ENCODE measurements around the gene CDHR4. TPM values are rescaled to one million over a fixed set of nuclear protein-coding genes. Genes with fewer than 3 reads are reported as not detected.

CDHR4 gene
- total RNA-seq, 2 donors from 2014 or later: 0.25 to 0.32 TPM

GRCh38 chr3:49806850-49807249, 7.2 kb upstream of the CDHR4 start:
- Mint-ChIP-seq H3K9me3 (no peaks in the 10 kb centered on the region), H3K27ac (peak overlapping the region; percentile 22 to 72), H3K36me3 (peaks cover 0 to 6% of the 10 kb centered on the region in 2 donors)
- DNase-seq (ENCODE audit: low spot score in 2 of 2) (no peak), ATAC-seq (no peak)

DNA sequence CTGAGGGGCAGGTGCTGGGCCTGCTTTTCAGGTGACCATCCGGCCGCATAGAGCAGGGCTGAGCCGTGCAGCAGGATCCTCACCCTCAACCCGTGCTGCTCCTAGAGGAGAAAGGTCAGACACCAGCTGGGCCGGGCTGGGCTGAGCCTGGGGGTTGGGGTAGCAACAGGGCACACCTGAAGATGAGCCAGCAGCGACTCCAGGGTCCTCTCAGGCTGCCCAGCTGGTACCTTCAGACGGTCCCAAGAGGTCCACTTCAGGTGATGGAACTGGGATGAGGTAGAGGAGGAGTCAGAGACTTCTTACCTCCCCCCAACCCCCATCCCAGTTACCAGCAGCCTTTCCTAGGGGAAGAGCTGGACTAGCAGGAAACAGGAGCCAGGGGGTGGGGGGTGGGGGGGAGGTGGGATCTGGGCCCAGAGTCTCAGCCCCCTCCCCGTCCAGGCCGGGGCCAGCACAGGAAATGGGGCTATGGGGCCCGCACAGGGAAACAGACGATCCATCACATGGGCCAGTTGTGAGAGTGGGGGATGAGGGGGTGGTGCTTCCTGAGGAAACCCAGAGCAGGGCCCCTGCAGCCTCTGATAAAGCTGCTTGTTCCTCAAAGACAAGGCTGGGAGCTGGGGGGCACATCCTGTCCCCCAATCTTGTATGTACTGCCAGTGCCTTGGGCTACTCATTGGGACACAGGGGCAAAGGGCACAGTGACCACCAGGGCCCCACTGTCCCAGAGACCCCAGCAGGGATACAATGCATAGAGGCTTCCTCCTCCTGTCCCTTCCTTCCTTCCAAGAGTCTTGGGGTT, 6.4 kb upstream of the CDHR4 start:
- no peaks in the 10 kb centered on the region for H3K9me3 Mint-ChIP-seq
- H3K36me3 Mint-ChIP-seq: no peaks in the 10 kb centered on the region
- no peak for ATAC-seq
- peak overlapping the region in 1 of 2 donors; percentile 22 for H3K27ac Mint-ChIP-seq
- no peak for DNase-seq (ENCODE audit: low spot score in 2 of 2)

GRCh38 chr3:49805367-49805782, 5.7 kb upstream of the CDHR4 start:
- H3K36me3 Mint-ChIP-seq: no peaks in the 10 kb centered on the region
- DNase-seq (ENCODE audit: low spot score in 2 of 2): no peak
- H3K27ac Mint-ChIP-seq: no peak overlapping the region
- no peaks in the 10 kb centered on the region for H3K9me3 Mint-ChIP-seq
- no peak for ATAC-seq

DNA sequence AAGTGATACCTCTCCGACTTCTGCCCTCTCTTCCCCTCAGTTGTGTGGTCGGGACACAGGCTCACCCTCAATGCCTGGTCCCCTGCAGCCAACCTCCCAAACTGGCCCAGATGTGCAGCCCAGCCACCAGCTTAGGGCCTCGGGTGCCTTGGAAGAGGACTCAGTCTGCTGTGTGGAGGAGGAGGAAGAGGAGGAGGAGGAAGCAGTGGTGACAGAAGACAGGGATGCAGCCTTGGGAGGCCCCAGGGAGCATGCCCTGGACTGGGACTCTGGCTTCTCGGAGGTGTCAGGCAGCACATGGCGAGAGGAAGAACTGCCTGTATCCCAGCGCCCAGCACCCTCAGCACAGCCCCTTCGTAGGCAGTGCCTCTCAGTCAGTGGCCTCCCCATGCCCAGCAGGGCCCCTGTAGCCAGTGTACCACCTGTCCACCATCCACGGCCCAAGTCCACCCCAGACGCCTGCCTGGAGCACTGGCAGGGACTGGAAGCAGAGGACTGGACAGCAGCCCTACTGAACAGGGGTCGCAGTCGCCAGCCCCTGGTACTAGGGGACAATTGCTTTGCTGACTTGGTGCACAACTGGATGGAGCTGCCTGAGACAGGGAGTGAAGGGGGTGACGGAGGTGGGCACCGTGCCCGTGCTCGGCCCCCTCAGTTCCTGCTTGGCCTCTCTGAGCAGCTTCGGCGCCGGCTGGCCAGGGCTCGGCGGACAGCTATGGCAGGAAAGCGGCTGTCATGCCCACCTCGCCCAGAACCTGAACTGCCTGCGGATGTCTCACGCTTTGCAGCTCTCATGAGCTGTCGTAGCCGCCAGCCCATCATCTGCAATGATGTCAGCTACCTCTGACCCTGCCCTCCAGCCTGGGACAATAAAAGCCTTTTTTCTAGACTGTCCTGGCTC, 4.7 kb upstream of the CDHR4 start:
- H3K9me3 Mint-ChIP-seq: no peaks in the 10 kb centered on the region
- no peak for ATAC-seq
- no peaks in the 10 kb centered on the region for H3K36me3 Mint-ChIP-seq
- DNase-seq (ENCODE audit: low spot score in 2 of 2): no peak
- no peak overlapping the region for H3K27ac Mint-ChIP-seq

GRCh38 chr3:49803465-49804140, 3.9 kb upstream of the CDHR4 start:
- DNase-seq (ENCODE audit: low spot score in 2 of 2) (peak in 1 of 2 donors; percentile 48), ATAC-seq (peak in 1 of 2 donors; percentile 29)
- H3K27ac Mint-ChIP-seq: no peak overlapping the region
- no peaks in the 10 kb centered on the region for H3K36me3 Mint-ChIP-seq
- no peaks in the 10 kb centered on the region for H3K9me3 Mint-ChIP-seq

DNA sequence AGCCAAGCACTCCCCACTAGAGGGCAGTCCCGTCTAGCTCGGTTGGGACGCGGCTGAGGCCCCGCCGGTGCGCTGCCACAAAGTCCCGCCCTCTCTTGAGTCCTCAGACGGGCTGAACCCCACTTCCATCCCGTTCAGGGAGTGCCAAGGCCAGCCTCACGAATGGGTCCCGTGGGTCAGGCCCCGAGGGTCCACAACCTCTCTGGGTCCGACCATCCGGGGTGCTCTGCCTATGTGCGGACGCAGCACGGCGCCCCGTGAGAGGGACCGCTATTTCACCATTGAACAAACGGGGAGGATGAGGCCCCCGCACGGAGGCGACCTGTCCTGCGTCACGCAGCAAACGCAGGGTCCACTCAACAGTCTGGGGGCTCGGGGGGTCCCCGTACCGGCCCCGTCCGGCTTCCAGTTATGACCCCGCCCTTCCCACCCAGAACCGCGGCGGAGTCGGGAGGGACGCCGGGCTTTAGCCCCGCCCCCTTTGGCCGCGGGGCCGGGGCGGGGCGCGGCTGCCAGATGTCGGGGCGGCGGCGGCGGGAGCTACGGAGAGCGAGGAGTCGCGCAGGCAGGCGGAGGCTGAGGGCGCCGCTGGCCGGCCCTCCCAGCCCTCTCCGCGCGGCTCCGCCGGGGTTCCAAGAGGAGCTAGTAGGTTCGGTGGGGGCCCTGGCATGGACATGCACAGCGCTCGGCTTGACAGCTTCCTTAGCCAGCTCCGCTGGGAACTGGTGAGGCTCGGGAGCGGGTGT, 3.2 kb upstream of the CDHR4 start, which contains the start of gene INKA1:
Gene INKA1 (plus strand): TSS at position 543 of the 746 bp plus-strand sequence. CDS start 132 bp downstream, at position 675.
- ATAC-seq: peak; percentile 86 to 89
- peak within 1 kb of the TSS; percentile 61 to 74 for H3K27ac Mint-ChIP-seq
- no peaks in the 10 kb centered on the region for H3K36me3 Mint-ChIP-seq
- no peaks in the 10 kb centered on the region for H3K9me3 Mint-ChIP-seq
- DNase-seq (ENCODE audit: low spot score in 2 of 2): peak; percentile 86 to 91

DNA sequence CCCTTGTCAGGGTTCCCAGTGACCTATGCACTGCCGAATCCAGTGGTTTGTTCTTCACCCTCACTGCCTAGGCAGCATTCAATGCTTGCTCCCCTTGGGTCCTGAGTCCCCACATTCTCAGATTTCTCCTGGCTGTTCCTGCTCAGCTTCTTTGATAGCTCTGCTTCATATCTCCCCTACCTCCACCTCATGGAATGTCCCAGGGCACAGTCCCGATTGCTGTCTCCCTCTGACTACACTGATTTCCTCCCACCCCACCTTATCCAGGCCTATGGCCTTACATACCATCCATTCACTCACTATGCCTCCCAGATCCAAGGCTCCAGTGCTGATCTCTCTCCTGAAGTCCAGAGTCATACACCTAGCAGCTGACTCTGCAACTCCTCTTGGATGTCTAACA, 1.5 kb upstream of the CDHR4 start:
- Mint-ChIP-seq H3K36me3 (no peaks in the 10 kb centered on the region), H3K9me3 (no peaks in the 10 kb centered on the region), H3K27ac (no peak overlapping the region)
- ATAC-seq (no peak), DNase-seq (ENCODE audit: low spot score in 2 of 2) (no peak)

GRCh38 chr3:49799105-49799504, 568 bp downstream of the CDHR4 start:
- no peaks in the 10 kb centered on the region for H3K9me3 Mint-ChIP-seq
- ATAC-seq: no peak

GRCh38 chr3:49794926-49795905, 4.5 kb downstream of the CDHR4 start:
- Mint-ChIP-seq H3K27ac (no peak overlapping the region), H3K36me3 (no peaks in the 10 kb centered on the region), H3K9me3 (no peaks in the 10 kb centered on the region)
- ATAC-seq (no peak), DNase-seq (ENCODE audit: low spot score in 2 of 2) (no peak)

More at GRCh38 chr3:49799105-49799504, 568 bp downstream of the CDHR4 start:
- H3K36me3 Mint-ChIP-seq: no peaks in the 10 kb centered on the region
- H3K27ac Mint-ChIP-seq: no peak overlapping the region
- no peak for DNase-seq (ENCODE audit: low spot score in 2 of 2)

DNA sequence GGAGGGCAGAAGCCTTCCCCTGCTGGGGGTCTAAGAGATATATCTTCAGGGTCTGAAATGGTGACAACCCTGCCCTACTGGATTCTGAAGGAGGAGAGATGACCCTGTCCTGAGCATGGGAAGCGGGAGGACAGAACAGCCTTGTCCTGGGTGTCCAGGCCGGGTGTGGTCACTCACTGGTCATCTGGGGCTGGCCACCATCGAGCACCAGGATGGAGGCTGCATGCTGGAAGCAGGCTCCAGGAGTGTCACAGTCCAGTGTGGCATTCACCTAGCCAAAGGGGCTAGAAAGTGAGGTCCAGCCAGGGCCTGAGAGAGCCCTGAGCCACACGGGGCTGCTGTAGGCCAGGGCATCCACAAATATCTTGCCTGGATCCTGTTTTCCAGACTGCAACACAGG, 5.2 kb downstream of the CDHR4 start:
- Mint-ChIP-seq H3K27ac (no peak overlapping the region), H3K36me3 (no peaks in the 10 kb centered on the region), H3K9me3 (no peaks in the 10 kb centered on the region)
- DNase-seq (ENCODE audit: low spot score in 2 of 2) (no peak), ATAC-seq (no peak)

DNA sequence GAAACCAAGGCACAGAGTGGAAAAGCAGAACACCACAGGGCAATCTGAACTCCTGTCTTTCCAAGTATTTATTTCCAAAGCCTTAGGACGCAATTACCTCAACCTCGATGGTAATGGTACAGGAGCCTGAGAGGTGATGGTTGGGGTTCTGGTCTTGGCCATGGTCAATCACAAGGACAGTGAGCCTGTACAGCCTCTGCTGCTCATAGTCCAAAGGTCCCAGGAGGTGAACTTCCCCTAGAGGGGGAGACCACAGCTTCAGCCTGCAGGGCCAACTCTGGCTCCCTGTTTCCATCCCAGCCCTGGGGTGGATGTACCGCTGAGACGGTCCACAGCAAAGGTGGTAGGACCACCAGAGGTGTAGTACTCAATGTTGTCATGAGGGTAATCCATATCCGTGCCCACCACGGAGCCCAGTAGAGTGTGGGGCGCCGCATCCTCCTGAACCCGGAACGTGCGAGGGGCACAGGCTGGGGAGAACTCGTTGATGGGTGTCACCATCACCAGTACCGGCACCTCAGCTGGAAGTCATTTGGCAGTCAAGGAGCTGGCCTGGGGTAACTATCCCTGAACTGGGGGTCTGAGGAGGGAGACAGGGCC, 6.1 kb downstream of the CDHR4 start:
- DNase-seq (ENCODE audit: low spot score in 2 of 2): no peak
- no peaks in the 10 kb centered on the region for H3K9me3 Mint-ChIP-seq
- H3K27ac Mint-ChIP-seq: no peak overlapping the region
- no peaks in the 10 kb centered on the region for H3K36me3 Mint-ChIP-seq
- no peak for ATAC-seq

DNA sequence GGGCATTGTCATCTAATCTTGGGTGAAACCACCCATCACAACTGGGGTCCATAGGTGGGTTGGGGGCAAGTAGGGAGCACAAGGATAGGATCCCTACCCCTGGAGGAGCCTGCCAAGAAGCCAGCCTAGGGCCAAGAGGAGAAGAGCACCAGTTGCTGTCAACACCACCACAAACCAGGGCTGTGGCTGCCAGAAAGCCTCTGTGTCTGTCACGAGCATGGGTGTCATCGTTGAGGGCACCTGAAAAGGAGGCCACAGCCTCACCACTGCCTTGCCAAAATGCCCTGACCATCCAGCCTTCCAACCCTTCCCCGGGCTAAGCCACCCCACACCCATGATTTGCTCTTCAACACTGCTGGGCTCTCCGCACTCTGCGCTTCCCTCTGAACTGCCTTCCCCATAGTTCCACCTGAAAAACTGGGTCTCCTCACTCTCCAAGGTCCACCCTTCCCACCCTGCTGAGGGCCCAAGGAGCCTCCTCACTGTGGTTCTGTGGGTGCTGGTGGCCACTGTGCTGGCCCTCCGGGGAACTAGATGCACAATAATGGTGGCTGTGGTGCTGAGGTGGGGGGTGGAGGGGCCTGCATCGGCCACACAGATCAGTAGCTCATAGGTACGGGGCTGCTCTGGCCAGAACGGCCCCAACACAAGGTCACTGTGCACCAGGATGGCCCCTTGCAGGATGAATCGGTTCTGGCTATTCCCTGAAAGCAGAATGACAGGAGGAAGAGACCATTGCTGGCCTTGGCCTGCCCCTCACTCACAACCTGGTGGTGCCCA, 7.1 kb downstream of the CDHR4 start:
- ATAC-seq: no peak
- no peak overlapping the region for H3K27ac Mint-ChIP-seq
- no peaks in the 10 kb centered on the region for H3K9me3 Mint-ChIP-seq

GRCh38 chr3:49791571-49791970, 8.1 kb downstream of the CDHR4 start:
- Mint-ChIP-seq H3K36me3 (no peaks in the 10 kb centered on the region), H3K27ac (no peak overlapping the region), H3K9me3 (no peaks in the 10 kb centered on the region)
- DNase-seq (ENCODE audit: low spot score in 2 of 2): peak in 1 of 2 donors; percentile 42
- no peak for ATAC-seq

More for the DNA sequence above, 7.1 kb downstream of the CDHR4 start:
- H3K36me3 Mint-ChIP-seq: no peaks in the 10 kb centered on the region
- DNase-seq (ENCODE audit: low spot score in 2 of 2): peak in 1 of 2 donors; percentile 38
